Karpas-422 (cell line): ENCODE results near the gene C7. TPM values are rescaled to one million over a fixed set of nuclear protein-coding genes. Genes with fewer than 3 reads are reported as not detected.
A peak's percentile ranks its signal among the peaks of the same experiment; 100 is the strongest.
"Not testable (repeated sequence)": the region's sequence is repeated elsewhere in the genome, so short reads cannot be mapped to it uniquely, and the experiment has no call there.

ENCODE experiments used
- DNase-seq: peaks from one replicate; pipeline ENCODE4 v3.0.0-alpha.2; 2015
- H2AFZ ChIP-seq: fragments of 200-600 bp; sonication (generic); 2 replicates; pipeline ENCODE4 v1.6.1; 2014; ENCODE audit warnings: antibody characterized with exemption, low read length, mixed read lengths
- H3K27ac ChIP-seq: fragments of 200-600 bp; sonication (generic); 2 replicates; pipeline ENCODE4 v1.5.1; 2014; ENCODE audit warnings: mild to moderate bottlenecking, low read length, moderate library complexity
- H3K27me3 ChIP-seq: fragments of 200-600 bp; sonication (generic); 2 replicates; pipeline ENCODE4 v1.6.1; 2014; ENCODE audit warnings: low read length, mixed read lengths
- H3K36me3 ChIP-seq: fragments of 200-600 bp; sonication (generic); 2 replicates; pipeline ENCODE4 v1.6.1; 2014; ENCODE audit warnings: low read length, mixed read lengths; ENCODE audit not compliant: insufficient read depth
- H3K4me1 ChIP-seq: fragments of 200-600 bp; sonication (generic); 2 replicates; pipeline ENCODE4 v1.6.1; 2014; ENCODE audit warnings: mild to moderate bottlenecking, low read length, mixed read lengths
- H3K4me2 ChIP-seq: fragments of 200-600 bp; sonication (generic); 2 replicates; pipeline ENCODE4 v1.6.1; 2014; ENCODE audit warnings: low read length, low read depth, mild to moderate bottlenecking; ENCODE audit not compliant: poor library complexity, severe bottlenecking
- H3K4me3 ChIP-seq: fragments of 200-600 bp; sonication (generic); 2 replicates; pipeline ENCODE4 v1.5.1; 2014; ENCODE audit warnings: mild to moderate bottlenecking, antibody characterized with exemption, low read length, mixed read lengths
- H3K79me2 ChIP-seq: fragments of 200-600 bp; sonication (generic); 2 replicates; pipeline ENCODE4 v1.6.1; 2014; ENCODE audit warnings: mild to moderate bottlenecking, low read length, mixed read lengths
- H3K9ac ChIP-seq: fragments of 200-600 bp; sonication (generic); 2 replicates; pipeline ENCODE4 v1.6.0; 2014; ENCODE audit warnings: low read length
- H3K9me2 ChIP-seq: fragments of 200-600 bp; sonication (generic), shearing (Covaris generic); replicated peaks from 2 replicates; pipeline ENCODE4 v1.6.0; 2014; ENCODE audit warnings: mild to moderate bottlenecking, low read length, moderate library complexity; ENCODE audit not compliant: insufficient read depth
- H3K9me3 ChIP-seq: fragments of 300-700, 200-600 bp; sonication (generic); 2 replicates; pipeline ENCODE4 v1.6.1; 2014; ENCODE audit warnings: low read length, mixed read lengths
- H4K20me1 ChIP-seq: fragments of 200-600 bp; sonication (generic); 2 replicates; pipeline ENCODE4 v1.6.1; 2014; ENCODE audit warnings: mild to moderate bottlenecking, antibody characterized with exemption, low read length, low read depth; ENCODE audit not compliant: insufficient read depth
- total RNA-seq: library from RNA; depleted of rRNA; stranded (reverse); fragments of >200 nt; shearing (Covaris generic); gene quantifications from 2 replicates; pipeline ENCODE4 v1.2.3, GENCODE V29; 2014; ENCODE audit warnings: low replicate concordance

C7 gene
- total RNA-seq, 1 experiment from 2014 or later: not detected

DNA sequence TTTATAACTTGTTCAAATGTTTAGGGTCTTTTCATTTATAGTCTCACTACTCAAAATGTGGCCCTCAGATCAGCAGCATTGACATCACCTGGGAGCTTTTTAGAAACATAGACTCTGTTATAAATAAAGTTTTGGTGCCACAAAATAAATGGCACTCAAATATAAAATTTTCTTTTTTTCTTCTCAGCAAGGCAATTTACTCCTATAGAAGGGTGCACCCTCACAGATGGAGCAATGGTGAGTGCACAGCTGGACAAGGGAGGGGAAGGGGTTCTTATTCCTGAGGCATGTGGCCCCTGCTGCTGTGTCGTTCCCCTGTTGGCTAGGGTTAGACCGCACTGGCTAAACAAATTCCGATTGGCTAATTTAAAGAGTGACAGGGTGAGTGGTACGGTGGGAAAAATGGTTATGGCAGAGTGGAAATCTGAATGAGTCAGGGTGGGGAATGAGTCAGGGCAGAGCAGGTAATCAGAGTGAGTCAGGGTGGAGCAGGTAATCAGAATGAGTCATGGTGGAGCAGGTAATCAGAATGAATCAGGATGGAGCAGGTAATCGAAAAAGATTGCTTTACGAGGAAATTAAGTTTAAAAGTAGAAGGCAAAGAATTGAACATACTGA lies 31.8 kb upstream of the C7 start:
- no peak for DNase-seq
- no peak overlapping the region for H3K9ac ChIP-seq

DNA sequence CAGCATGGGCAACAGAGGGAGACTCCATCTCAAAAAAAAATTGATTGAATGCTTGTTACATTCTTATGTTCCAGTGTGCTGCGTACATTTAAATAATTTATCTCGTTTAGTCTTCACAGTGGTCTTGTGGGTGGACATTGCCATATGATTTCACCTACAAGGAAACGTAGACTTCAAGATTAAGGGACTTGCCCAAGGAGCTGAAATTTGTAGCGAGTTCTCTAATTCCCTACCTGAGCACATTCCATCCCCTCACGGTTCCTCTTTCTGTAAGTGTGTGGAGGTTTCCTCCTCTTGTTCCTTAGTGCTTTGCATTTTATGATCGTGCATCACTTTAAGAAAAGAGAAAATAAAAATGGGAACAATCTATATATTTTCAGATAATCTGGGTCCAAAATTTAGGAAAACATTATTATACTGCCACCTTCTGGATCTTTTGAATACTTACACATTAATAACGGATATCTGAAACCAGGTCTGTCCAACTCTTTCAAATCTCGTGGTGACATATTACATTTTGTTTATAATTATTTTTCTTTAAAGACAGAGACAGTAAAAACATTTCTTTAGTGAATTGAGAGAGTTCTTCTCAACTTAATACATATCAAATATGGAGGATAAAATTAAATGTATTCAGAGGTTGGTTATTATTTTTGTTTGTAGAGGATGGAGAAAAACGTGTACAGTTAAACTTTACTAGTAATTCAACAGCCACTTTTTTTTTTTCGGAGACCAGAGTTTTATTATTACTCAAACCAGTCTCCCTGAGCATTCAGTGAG lies 29.9 kb upstream of the C7 start:
- Histone ChIP-seq H3K9me3 (no peaks in the 10 kb centered on the region), H3K4me2 (no peak overlapping the region), H3K9ac (no peak overlapping the region), H3K4me3 (no peak overlapping the region), H2AFZ (no peak overlapping the region), H3K4me1 (no peaks in the 10 kb centered on the region), H3K79me2 (no peaks in the 10 kb centered on the region), H3K27ac (no peak overlapping the region), H3K36me3 (no peaks in the 10 kb centered on the region), H3K9me2 (no peaks in the 10 kb centered on the region), H4K20me1 (no peaks in the 10 kb centered on the region), H3K27me3 (no peaks in the 10 kb centered on the region)
- peak; percentile 66 for DNase-seq

More for the DNA sequence above, 31.8 kb upstream of the C7 start:
- Histone ChIP-seq H4K20me1 (no peaks in the 10 kb centered on the region), H3K79me2 (no peaks in the 10 kb centered on the region), H3K4me1 (no peaks in the 10 kb centered on the region), H2AFZ (no peak overlapping the region), H3K9me3 (no peaks in the 10 kb centered on the region), H3K27ac (no peak overlapping the region), H3K27me3 (no peaks in the 10 kb centered on the region), H3K4me3 (no peak overlapping the region), H3K36me3 (no peaks in the 10 kb centered on the region), H3K9me2 (no peaks in the 10 kb centered on the region), H3K4me2 (no peak overlapping the region)

DNA sequence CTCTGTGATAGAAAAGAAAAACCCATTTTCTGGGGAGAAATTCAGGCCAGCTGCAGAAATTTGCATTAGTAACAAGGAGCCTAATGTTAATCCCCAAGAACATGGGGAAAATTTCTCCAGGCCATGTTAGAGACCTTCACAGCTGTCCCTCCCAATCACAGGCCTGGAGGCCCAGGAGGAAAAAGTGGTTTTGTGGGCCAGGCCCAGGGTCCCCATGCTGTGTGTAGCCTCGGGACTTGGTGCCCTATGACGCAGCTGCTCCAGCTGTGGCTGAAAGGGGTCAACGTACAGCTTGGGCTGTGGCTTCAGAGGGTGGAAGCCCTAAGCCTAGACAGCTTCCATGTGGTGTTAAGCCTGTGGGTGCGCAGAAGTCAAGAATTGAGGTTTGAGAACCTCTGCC lies 27.0 kb upstream of the C7 start:
- H3K27ac ChIP-seq: no peak overlapping the region
- H3K27me3 ChIP-seq: no peaks in the 10 kb centered on the region
- H3K79me2 ChIP-seq: no peaks in the 10 kb centered on the region
- no peak overlapping the region for H2AFZ ChIP-seq
- no peaks in the 10 kb centered on the region for H3K4me1 ChIP-seq
- no peaks in the 10 kb centered on the region for H4K20me1 ChIP-seq
- no peak for DNase-seq
- no peak overlapping the region for H3K9ac ChIP-seq
- H3K4me3 ChIP-seq: no peak overlapping the region
- H3K4me2 ChIP-seq: no peak overlapping the region
- no peaks in the 10 kb centered on the region for H3K9me2 ChIP-seq
- no peaks in the 10 kb centered on the region for H3K36me3 ChIP-seq
- H3K9me3 ChIP-seq: no peaks in the 10 kb centered on the region

DNA sequence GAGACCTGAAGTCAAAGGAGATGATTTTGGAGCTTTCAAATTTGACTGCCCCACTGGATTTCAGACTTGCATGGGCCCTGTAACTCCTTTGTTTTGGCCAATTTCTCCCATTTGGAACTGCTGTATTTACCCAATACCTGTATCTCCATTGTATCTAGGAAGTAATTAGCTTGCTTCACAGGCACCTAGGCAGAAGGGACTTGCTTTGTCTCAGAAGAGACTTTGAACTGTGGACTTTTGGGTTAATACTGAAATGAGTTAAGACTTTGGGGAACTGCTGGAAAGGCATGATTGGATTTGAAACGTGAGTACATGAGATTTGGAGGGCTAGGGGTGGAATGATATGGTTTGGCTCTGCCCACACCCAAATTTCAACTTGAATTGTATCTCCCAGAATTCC lies 26.2 kb upstream of the C7 start:
- H3K36me3 ChIP-seq, H3K9ac ChIP-seq, H3K9me2 ChIP-seq, H3K79me2 ChIP-seq, H3K9me3 ChIP-seq, H3K27me3 ChIP-seq, H2AFZ ChIP-seq, DNase-seq, H3K4me3 ChIP-seq, H3K4me2 ChIP-seq, H4K20me1 ChIP-seq, H3K4me1 ChIP-seq, H3K27ac ChIP-seq: not testable (repeated sequence)

DNA sequence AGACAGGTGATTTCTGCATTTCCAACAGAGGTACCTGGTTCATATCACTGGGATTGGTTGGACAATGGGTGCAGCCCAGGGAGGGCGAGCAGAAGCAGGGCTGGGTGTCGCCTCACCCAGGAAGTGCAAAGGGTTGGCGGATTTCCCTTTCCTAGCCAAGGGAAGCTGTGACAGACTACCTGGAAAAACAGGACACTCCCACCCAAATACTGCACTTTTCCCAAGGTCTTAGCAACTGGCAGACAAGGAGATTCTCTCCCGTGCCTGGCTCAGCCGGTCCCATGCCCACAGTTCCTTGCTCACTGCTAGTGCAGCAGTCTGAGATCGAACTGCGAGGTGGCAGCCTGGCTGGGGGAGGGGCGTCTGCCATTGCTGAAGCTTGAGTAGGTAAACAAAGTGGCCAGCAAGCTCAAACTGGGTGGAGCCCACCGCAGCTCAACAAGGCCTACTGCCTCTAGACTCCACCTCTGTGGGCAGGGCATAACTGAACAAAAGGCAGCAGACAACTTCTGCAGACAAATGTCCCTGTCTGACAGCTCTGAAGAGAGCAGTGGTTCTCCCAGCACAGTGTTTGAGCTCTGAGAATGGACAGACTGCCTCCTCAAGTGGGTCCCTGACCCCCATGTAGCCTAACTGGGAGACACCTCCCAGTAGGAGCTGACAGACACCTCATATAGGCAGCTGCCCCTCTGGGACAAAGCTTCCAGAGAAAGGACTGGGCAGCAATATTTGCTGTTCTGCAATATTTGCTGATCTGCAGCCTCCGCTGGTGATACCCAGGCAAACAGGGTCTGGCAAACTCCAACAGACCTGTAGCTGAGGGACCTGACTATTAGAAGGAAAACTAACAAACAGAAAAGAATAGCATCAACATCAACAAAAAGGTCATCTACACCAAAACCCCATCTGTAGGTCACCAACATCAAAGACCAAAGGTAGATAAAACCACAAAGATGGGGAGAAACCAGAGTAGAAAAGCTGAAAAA lies 13.6 kb upstream of the C7 start:
- H3K4me1 ChIP-seq, DNase-seq, H3K9ac ChIP-seq, H3K4me3 ChIP-seq, H3K36me3 ChIP-seq, H3K27me3 ChIP-seq, H4K20me1 ChIP-seq, H3K79me2 ChIP-seq, H2AFZ ChIP-seq, H3K9me2 ChIP-seq, H3K4me2 ChIP-seq, H3K27ac ChIP-seq, H3K9me3 ChIP-seq: not testable (repeated sequence)

DNA sequence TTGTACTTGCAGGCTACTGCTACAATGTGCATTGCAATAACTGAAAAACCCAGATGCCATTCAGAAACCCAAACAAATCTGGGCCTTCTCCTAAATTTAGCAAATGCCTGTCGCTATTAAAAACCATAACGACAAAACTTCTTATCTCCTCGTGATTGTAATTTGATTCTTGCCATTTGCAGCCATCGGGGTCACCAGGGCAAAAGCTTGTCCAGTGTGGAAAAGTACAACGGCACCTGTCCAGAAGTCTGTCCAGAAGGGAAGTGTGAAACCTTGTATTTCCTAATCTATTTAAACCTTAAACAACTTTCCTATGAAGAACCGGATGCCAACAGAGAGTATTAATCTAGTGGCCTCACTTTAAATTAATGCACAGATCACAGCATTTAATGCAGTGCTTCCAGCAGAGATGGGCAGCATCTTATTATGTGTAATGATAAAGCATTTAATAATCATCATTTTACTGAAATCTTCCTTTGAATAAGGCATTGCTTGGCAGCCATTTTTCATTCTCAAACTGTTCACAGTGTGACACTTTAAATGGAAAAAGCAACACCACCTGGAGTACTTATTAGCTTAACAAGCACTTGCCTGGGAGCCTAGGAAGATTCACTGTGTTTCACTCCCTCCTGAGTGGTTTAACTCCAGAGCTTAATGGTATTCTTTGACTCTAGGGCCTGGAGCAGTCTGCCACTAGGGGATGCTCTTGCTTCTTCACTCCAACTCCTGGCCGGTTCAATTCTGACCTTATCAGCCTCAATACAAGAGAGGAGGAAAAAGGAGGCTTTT lies 4.9 kb upstream of the C7 start:
- H3K9ac ChIP-seq: no peak overlapping the region
- no peaks in the 10 kb centered on the region for H3K36me3 ChIP-seq
- no peak overlapping the region for H2AFZ ChIP-seq
- peak; percentile 84 for DNase-seq
- H3K4me2 ChIP-seq: no peak overlapping the region
- H3K9me3 ChIP-seq: no peaks in the 10 kb centered on the region
- H3K27ac ChIP-seq: no peak overlapping the region
- no peaks in the 10 kb centered on the region for H3K79me2 ChIP-seq
- no peaks in the 10 kb centered on the region for H3K4me1 ChIP-seq
- no peaks in the 10 kb centered on the region for H3K9me2 ChIP-seq
- no peaks in the 10 kb centered on the region for H3K27me3 ChIP-seq
- no peaks in the 10 kb centered on the region for H4K20me1 ChIP-seq
- no peak overlapping the region for H3K4me3 ChIP-seq

DNA sequence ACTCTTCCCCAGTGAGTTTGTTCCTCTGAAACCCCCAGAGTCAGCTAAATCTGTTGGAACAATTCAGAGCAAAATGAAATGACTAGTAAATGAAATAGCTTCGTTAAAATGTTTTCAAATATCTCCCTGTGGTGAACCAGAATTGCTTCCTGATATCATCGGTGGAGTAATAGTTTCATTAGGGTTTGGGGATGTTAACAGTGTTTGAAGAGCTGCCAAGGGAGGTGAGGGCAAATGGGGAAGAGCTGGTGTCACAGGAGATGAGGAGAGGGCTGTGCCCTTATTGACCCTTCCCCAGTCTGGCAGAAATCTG lies 4.3 kb upstream of the C7 start:
- no peak overlapping the region for H3K4me3 ChIP-seq
- H3K9me2 ChIP-seq: no peaks in the 10 kb centered on the region
- no peak overlapping the region for H3K27ac ChIP-seq
- no peaks in the 10 kb centered on the region for H3K27me3 ChIP-seq
- H2AFZ ChIP-seq: no peak overlapping the region
- no peaks in the 10 kb centered on the region for H4K20me1 ChIP-seq
- no peaks in the 10 kb centered on the region for H3K4me1 ChIP-seq
- H3K9ac ChIP-seq: no peak overlapping the region
- H3K79me2 ChIP-seq: no peaks in the 10 kb centered on the region
- no peaks in the 10 kb centered on the region for H3K36me3 ChIP-seq
- no peak overlapping the region for H3K4me2 ChIP-seq
- no peaks in the 10 kb centered on the region for H3K9me3 ChIP-seq
- no peak for DNase-seq
